Measurements from ENCODE around the gene NLGN1.

The NLGN1 gene

DNA sequence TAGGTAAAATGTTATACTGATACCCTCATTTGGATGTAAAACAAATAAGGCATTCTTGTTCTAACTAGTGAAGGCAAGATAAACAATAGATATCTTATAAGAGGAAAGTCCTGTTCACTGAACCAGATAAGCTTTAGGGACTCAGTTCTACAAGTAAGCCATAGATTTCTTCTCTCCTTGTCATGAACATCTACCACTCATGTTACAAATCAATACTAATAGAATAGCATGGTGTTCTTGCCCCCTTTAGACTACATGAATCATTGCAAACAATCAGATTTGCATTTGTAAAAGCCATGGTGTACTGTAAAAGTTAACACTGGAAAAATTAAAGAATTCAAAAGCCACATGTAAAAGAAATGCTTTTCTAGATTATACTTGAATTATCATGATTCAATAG is 500.1 kb downstream of the NLGN1 start:
- Histone ChIP-seq H3K4me3 (ENCODE audit: low read depth, low read length, poor library complexity, severe bottlenecking) (no peak overlapping the region), H3K27me3 (ENCODE audit: insufficient read depth, low read length) (no peaks in the 10 kb centered on the region), H3K4me1 (ENCODE audit: insufficient read depth, low read length, severe bottlenecking) (peaks cover 5% of the 10 kb centered on the region), H3K9me2 (ENCODE audit: low read depth, low read length) (no peaks in the 10 kb centered on the region), H3K9ac (ENCODE audit: low read length) (no peak overlapping the region), H4K20me1 (ENCODE audit: insufficient read depth, low read length) (no peaks in the 10 kb centered on the region), H3K4me2 (ENCODE audit: low read length) (no peak overlapping the region), H3K36me3 (ENCODE audit: insufficient read depth, low read length) (no peaks in the 10 kb centered on the region), H3K27ac (ENCODE audit: low read depth, low read length, poor library complexity, severe bottlenecking) (no peak overlapping the region), H3K9me3 (ENCODE audit: low read length) (no peaks in the 10 kb centered on the region), H3F3A (ENCODE audit: insufficient read depth, low read length) (no peaks in the 10 kb centered on the region), H3K79me2 (ENCODE audit: insufficient read depth, low read length) (no peaks in the 10 kb centered on the region), H2AFZ (ENCODE audit: low read length) (no peak overlapping the region)
- TF ChIP-seq, protein P1, sequence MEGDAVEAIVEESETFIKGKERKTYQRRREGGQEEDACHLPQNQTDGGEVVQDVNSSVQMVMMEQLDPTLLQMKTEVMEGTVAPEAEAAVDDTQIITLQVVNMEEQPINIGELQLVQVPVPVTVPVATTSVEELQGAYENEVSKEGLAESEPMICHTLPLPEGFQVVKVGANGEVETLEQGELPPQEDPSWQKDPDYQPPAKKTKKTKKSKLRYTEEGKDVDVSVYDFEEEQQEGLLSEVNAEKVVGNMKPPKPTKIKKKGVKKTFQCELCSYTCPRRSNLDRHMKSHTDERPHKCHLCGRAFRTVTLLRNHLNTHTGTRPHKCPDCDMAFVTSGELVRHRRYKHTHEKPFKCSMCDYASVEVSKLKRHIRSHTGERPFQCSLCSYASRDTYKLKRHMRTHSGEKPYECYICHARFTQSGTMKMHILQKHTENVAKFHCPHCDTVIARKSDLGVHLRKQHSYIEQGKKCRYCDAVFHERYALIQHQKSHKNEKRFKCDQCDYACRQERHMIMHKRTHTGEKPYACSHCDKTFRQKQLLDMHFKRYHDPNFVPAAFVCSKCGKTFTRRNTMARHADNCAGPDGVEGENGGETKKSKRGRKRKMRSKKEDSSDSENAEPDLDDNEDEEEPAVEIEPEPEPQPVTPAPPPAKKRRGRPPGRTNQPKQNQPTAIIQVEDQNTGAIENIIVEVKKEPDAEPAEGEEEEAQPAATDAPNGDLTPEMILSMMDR (IDR thresholded peaks at IDR 0.05; ENCODE audit: low read length), result no peak
- TF ChIP-seq EZH2 (IDR thresholded peaks at IDR 0.05; ENCODE audit: borderline replicate concordance, low read length), result no peak

DNA sequence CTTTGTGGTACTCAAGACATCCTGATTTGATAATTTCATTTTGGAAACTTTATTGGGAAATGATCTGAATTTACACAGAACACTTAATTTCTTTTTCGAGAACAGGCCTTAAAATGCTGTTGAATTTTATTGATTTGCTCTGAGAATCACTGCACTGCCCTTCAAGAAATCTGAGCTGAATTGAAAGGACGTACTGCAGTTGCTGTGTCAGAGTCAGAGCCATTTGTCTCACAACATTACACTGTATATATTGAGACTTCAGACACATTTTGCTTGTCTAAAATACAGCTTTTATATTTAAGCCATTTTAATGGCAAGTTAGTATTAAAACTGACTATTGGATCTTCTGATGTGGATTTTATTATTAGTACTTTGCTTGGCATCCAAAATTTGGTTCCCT is 504.1 kb downstream of the NLGN1 start:
- TF ChIP-seq EZH2 (IDR thresholded peaks at IDR 0.05; ENCODE audit: borderline replicate concordance, low read length), result no peak
- TF ChIP-seq, protein P1 (IDR thresholded peaks at IDR 0.05; ENCODE audit: low read length), result no peak
- no peak overlapping the region for H3K27ac ChIP-seq (ENCODE audit: low read depth, low read length, poor library complexity, severe bottlenecking)
- no peaks in the 10 kb centered on the region for H3F3A ChIP-seq (ENCODE audit: insufficient read depth, low read length)

DNA sequence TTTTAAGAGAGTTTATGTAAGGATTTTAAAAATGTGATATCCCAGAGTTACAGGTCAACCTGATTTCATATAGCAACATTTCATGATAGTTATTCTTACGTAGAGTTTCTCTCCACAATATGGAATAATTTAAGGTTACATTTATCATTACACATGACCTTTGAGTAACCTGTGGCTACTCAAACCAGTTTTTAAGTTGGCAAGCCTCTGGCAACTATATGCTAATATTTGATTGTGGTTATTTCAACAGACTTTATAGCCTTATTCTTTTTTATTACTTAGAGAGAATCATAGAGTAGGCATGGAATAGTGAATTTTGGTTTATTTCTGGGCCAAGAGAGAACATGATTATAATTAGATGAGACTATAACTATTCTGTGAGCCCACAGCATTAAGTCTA is 504.9 kb downstream of the NLGN1 start:
- Histone ChIP-seq H4K20me1 (ENCODE audit: insufficient read depth, low read length) (no peaks in the 10 kb centered on the region), H3K27me3 (ENCODE audit: insufficient read depth, low read length) (no peaks in the 10 kb centered on the region), H3K9me3 (ENCODE audit: low read length) (no peaks in the 10 kb centered on the region), H3K9me2 (ENCODE audit: low read depth, low read length) (no peaks in the 10 kb centered on the region), H3K79me2 (ENCODE audit: insufficient read depth, low read length) (no peaks in the 10 kb centered on the region), H3K36me3 (ENCODE audit: insufficient read depth, low read length) (no peaks in the 10 kb centered on the region), H3K4me2 (ENCODE audit: low read length) (no peak overlapping the region), H3K4me3 (ENCODE audit: low read depth, low read length, poor library complexity, severe bottlenecking) (no peak overlapping the region), H2AFZ (ENCODE audit: low read length) (no peak overlapping the region), H3K27ac (ENCODE audit: low read depth, low read length, poor library complexity, severe bottlenecking) (no peak overlapping the region), H3F3A (ENCODE audit: insufficient read depth, low read length) (no peaks in the 10 kb centered on the region), H3K9ac (ENCODE audit: low read length) (no peak overlapping the region), H3K4me1 (ENCODE audit: insufficient read depth, low read length, severe bottlenecking) (no peaks in the 10 kb centered on the region)
- TF ChIP-seq, protein P1 (IDR thresholded peaks at IDR 0.05; ENCODE audit: low read length), result no peak
- no peak for TF ChIP-seq EZH2 (IDR thresholded peaks at IDR 0.05; ENCODE audit: borderline replicate concordance, low read length)

More for the DNA sequence above, 504.1 kb downstream of the NLGN1 start:
- Histone ChIP-seq H3K4me2 (ENCODE audit: low read length) (no peak overlapping the region), H2AFZ (ENCODE audit: low read length) (no peak overlapping the region), H3K4me1 (ENCODE audit: insufficient read depth, low read length, severe bottlenecking) (no peaks in the 10 kb centered on the region), H3K79me2 (ENCODE audit: insufficient read depth, low read length) (no peaks in the 10 kb centered on the region), H3K9ac (ENCODE audit: low read length) (no peak overlapping the region), H3K9me3 (ENCODE audit: low read length) (no peaks in the 10 kb centered on the region), H3K36me3 (ENCODE audit: insufficient read depth, low read length) (no peaks in the 10 kb centered on the region), H3K9me2 (ENCODE audit: low read depth, low read length) (no peaks in the 10 kb centered on the region), H3K4me3 (ENCODE audit: low read depth, low read length, poor library complexity, severe bottlenecking) (no peak overlapping the region), H3K27me3 (ENCODE audit: insufficient read depth, low read length) (no peaks in the 10 kb centered on the region), H4K20me1 (ENCODE audit: insufficient read depth, low read length) (no peaks in the 10 kb centered on the region)

Measured in OCI-LY1 (cell line).